GM18951 (cell line): Measurements from ENCODE around the gene N4BP2.

Experiments
- POLR2A ChIP-seq: IDR thresholded peaks from 4 replicates; pipeline ENCODE4 v1.6.1; 2011; ENCODE audit warnings: mild to moderate bottlenecking; ENCODE audit not compliant: insufficient read length, insufficient read depth; ENCODE audit errors: extremely low read depth
- in situ Hi-C: fragments of 300-500 bp; cut with MboI; formaldehyde crosslinking; loops from one replicate; pipeline ENCODE4 v1.12.0; 2022; ENCODE audit warnings: low sequenced_read_pairs, mixed read lengths, inconsistent platforms; ENCODE audit not compliant: unreplicated experiment

N4BP2 gene

GRCh38 chr4:40182001-40182400 lies 125.4 kb downstream of the N4BP2 start:
- TF ChIP-seq POLR2A = no peak
- in situ Hi-C loops = no loop called here

GRCh38 chr4:40182954-40183353 lies 126.3 kb downstream of the N4BP2 start:
- no peak for TF ChIP-seq POLR2A
- in situ Hi-C loops = no loop called here

DNA sequence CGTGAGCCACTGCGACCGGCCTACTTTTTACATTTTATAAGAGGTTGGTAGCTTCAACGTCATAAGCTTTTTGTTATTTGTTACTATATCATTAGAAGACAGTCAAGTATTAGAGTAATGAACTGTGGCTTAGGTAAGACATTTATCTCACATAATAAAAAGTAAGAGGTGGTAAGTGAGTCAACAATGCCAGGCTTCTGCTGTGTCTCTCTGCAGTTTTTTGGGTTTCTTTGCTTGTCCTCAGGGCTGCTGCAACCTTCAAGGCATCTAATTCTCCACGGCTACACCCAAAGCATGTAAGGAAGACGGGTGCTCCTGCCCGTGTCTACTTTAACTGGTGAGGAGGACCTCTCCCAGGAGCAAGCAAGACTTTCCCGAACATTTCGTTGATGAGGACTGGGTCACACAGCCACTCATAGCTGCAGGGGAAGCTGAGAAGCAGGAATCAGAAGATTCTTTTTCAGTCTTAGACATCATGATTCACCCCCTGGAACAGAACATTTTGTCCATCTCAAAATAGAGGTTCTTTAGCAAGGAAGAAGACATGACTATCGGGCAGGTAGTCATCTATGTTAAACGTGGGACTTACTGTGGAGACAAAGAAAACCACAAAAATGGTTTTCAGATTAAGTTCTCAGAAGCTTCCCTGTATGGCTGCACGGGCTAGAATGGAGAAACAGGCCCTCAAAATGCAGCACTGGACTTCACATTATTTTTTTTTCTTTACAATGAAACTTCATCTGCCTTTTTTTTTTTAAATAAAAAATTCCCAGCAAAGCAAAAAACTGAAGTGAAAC lies 127.2 kb downstream of the N4BP2 start:
- no peak for TF ChIP-seq POLR2A
- in situ Hi-C loops = no loop called here

DNA sequence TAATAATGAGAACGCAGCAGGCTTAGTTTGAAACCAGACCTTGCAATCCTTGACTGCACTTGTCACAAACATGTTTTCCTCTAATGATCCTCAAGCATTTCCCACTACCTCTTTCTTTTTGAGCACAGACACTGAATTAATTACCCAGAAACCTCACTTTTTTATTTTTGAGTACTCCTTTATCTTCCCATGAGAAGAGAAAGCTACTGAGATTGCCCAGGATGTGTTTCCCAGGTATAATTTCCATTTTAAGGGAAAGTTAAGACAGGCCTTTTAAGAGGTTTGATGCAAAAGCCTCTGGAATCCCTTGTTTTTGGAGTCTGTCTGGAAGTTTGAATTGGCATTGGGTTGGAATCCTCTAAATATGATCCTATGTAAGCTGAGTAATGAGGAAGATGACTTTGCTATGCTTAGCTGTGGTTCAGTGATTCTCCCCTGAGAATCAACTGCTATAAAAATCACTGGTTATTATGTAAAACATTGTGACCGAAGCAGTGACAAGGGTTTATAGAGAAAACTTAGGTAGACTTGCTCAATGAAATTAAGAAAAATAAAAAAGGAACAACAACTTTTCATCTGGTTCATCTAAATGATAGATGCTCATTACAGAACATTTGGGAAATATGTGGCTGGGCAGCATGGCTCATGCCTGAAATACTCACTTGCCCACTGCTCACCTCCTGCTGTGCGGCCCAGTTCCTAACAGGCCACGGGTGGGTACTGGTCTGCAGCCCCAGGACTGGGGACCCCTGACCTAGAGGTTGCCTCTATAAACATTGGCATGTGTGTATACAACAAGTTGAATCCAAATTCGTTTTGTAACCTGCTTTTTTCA lies 129.4 kb downstream of the N4BP2 start:
- peak; percentile 34 for TF ChIP-seq POLR2A
- in situ Hi-C loops = no loop called here

DNA sequence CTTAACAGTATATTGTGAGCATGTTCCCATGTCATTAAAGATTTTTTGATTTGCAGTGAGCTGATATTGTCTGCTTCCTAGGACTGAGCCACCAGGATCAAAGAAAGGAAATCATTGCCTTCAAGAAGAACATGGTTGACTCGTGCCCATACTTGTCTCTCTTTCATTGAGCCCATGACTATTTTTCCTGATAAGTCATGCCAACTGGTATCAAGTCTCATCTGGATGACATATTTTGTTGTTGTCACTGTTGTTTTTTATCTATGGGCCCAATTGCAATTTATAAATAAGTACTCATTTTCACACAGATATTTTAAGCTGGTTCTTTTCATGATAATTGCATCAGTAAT lies 130.0 kb downstream of the N4BP2 start:
- no peak for TF ChIP-seq POLR2A
- in situ Hi-C loops = no loop called here

DNA sequence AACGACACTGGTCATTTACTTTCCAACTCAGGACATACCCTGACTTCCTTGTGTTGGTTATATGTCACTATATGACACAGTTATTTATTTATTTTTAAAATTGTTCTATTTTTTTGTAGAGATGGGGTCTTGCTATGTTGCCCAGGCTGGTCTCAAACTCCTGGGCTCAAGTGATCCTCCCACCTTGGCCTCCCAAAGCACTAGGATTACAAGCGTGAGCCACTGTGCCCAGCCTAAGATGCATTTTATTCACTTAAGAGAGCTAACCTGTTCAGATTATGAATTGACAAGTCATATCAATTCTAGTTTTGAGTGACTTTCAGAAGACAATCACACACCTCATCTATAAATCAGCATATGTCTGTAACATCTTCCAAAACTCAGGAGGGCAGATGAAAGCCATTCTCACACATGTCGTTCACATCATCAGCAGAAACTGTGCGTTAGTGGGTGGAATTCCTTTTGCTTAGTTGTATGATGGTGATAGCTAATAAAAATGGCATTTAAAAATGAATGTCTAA lies 130.8 kb downstream of the N4BP2 start:
- TF ChIP-seq POLR2A = no peak
- in situ Hi-C loops = no loop called here

- no peak for TF ChIP-seq POLR2A
- in situ Hi-C loops = no loop called here
Observed at GRCh38 chr4:40190019-40190418, 133.4 kb downstream of the N4BP2 start.

DNA sequence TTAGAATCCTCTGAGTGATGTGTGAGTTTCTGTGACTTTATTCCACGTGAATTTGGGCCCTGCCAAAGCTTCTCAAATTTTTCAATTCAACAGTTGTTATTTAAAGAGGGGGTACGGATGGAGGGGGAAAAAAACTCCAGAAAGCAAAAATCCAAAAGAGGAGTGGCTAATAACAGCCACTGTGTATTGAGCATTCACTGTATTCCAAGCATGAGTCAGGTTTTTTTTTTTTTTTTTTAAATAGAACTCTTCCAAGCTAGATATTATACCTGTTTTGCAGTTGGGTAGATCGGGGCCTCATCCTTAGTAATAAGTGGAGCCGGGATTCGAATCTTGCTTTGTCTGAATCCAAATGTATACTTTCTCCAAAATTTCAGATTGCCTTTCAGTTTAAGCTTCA lies 133.8 kb downstream of the N4BP2 start:
- in situ Hi-C loops = no loop called here
- TF ChIP-seq POLR2A = no peak

- TF ChIP-seq POLR2A = no peak
- in situ Hi-C loops = no loop called here
Observed at GRCh38 chr4:40190880-40191815, 134.5 kb downstream of the N4BP2 start.

DNA sequence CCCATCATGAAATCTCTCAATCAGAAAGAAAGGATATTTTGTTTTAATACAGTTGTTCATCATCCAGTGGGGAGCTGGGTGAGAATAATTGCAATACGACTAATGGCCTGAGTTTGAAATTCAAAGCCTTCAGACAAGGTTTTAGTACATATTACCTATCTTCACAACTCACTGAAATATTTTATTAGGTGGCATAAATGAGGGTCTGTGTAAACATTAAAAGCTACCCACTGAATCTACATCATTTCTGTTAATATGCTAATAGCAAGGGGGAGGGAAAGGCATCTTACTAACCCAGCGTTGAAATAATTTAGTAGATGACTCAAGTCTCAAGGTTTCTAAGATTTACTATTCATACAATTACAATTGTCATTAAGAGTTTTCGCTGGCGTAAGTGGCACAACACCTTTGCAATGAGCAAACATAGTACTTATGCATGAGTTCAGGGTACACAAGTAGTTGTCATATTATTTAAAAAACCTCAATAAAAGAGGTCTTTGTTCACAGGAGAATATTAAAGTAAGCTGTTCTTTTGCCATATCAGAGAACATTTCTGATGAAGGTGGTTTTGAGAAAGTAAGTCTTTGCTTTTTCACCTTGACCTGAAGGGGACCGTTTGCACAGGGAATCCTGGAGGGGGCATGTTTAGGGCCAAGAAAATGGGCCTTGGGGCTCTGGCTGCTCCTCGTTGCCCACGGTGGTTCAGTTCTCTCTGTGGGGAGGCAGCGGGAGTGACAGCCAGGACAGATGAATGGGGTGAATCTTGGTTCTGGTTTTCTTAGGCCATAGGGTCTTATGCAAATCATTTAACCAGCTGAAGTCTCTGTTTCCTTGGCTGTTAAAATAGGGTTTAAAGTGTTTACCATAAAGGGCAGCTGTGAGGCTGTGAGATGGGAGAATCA lies 135.7 kb downstream of the N4BP2 start:
- in situ Hi-C loops = no loop called here
- peak; percentile 74 for TF ChIP-seq POLR2A

DNA sequence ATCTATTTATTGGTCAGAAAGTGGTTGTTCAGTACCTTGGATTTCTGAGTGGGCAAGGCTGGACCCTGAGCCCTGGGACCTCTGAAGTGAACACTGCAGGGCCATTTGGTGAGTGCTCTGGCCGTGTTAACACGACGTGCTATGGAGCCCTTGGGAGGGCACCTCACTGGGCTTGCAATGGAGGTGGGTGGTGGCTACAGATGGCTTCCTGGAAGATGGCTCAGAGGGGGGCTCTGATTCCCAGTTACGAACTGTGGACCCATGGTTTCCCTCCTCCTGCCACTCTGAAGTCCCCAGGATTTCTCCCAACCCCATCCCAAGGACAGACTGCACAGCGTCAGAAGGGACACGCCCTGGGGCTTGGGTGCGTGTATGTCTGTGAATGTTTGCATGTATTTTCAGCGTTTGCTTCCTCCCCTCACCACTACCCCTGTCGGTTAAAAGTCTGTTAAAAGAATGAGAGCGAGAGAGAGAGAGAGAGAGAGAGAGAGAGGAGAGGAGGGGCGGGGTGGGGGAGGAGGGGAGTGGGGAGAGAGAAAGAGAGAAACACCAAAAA lies 136.4 kb downstream of the N4BP2 start:
- no peak for TF ChIP-seq POLR2A
- in situ Hi-C loops = no loop called here

DNA sequence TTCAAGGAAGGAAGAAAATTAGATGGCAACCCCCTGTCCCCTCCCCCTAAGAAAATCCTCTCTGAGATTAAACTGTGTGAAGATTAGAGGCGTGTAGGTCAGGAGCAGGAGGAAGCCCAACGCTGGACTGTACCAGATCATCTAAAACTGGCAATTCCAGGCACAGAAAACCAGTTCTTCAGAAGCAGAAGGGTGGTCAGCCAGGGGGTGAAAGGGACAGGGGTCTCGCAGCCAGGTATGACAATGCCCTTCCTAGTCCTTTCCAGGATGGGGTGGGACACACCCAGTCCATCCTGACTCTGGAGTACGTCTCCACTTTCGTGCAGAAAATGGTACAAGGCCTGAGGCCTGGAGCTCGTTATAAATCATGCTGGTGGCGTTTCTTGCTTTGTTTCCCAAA lies 136.9 kb downstream of the N4BP2 start:
- in situ Hi-C loops = no loop called here
- TF ChIP-seq POLR2A = peak; percentile 35

- in situ Hi-C loops = loop anchor here (5.0 kb wide), 1 partner anchor 42 kb away; no protein-coding TSS in a partner anchor
- peak; percentile 47 for TF ChIP-seq POLR2A
Observed at GRCh38 chr4:40194602-40195161, 138.0 kb downstream of the N4BP2 start.
